Parathyroid adenoma (tissue), 2 donors: ENCODE data around the gene ZDHHC20.

ENCODE experiments used
- H2AFZ ChIP-seq: fragments of 300-600 bp; sonication (generic); one replicate; pipeline ENCODE4 v1.7.0; 2017; ENCODE audit warnings: antibody characterized with exemption, mild to moderate bottlenecking
- H3K27ac ChIP-seq: fragments of 300-600 bp; sonication (generic); one replicate; pipeline ENCODE4 v1.7.0; 2017
- H3K27me3 ChIP-seq: fragments of 300-600 bp; sonication (generic); one replicate; pipeline ENCODE4 v1.7.0; 2017; ENCODE audit warnings: low read length; ENCODE audit not compliant: control insufficient read depth, insufficient read depth
- H3K36me3 ChIP-seq: fragments of 300-600 bp; sonication (generic); one replicate; pipeline ENCODE4 v1.7.0; 2017; ENCODE audit warnings: low read length; ENCODE audit not compliant: control insufficient read depth, insufficient read depth
- H3K4me1 ChIP-seq: fragments of 300-600 bp; sonication (generic); one replicate; pipeline ENCODE4 v1.7.0; 2017; ENCODE audit warnings: control low read depth
- H3K4me2 ChIP-seq: fragments of 300-600 bp; sonication (generic); one replicate; pipeline ENCODE4 v1.7.0; 2017; ENCODE audit warnings: low read length
- H3K4me3 ChIP-seq: fragments of 300-600 bp; sonication (generic); one replicate; pipeline ENCODE4 v1.7.0; 2017; ENCODE audit warnings: low read depth, low read length
- H3K79me2 ChIP-seq: fragments of 300-600 bp; sonication (generic); one replicate; pipeline ENCODE4 v1.7.0; 2017; ENCODE audit warnings: control low read depth
- H3K9ac ChIP-seq: fragments of 300-600 bp; sonication (generic); one replicate; pipeline ENCODE4 v1.7.0; 2017; ENCODE audit warnings: mild to moderate bottlenecking
- H3K9me3 ChIP-seq: fragments of 300-600 bp; sonication (generic); one replicate; pipeline ENCODE4 v1.7.0; 2017; ENCODE audit warnings: low read length; ENCODE audit not compliant: control insufficient read depth
- TF ChIP-seq, protein P1 (sequence below): fragments of 300-600 bp; sonication (generic); IDR thresholded peaks from one replicate; pipeline ENCODE4 v1.7.0; 2017; ENCODE audit warnings: antibody characterized with exemption, mild to moderate bottlenecking
- donor health status: primary hyperparathyroidism.

The ZDHHC20 gene

DNA sequence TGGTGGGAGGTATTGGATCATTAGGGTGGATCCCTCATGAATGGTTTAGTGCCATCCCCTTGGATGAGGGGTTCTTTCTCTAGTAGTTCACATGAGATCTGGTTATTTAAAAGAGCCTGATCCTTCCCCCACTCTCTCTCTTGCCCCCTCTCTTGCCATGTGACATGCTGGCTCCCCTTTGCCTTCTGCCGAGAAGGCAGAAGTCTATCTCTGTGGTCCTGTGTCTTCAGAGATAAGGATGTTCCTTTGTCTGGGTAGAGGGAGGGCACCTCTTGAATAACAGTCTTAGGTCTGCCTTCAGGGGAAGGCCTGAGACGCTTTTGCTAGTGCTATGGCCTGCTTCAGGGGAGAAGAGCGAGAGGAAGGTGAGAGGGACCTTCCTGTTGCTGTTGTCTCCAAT, 2.0 kb upstream of the ZDHHC20 start:
- no peak overlapping the region for H2AFZ ChIP-seq
- H3K79me2 ChIP-seq: peaks cover 5% of the 10 kb centered on the region
- no peak overlapping the region for H3K27ac ChIP-seq
- TF ChIP-seq, protein P1, sequence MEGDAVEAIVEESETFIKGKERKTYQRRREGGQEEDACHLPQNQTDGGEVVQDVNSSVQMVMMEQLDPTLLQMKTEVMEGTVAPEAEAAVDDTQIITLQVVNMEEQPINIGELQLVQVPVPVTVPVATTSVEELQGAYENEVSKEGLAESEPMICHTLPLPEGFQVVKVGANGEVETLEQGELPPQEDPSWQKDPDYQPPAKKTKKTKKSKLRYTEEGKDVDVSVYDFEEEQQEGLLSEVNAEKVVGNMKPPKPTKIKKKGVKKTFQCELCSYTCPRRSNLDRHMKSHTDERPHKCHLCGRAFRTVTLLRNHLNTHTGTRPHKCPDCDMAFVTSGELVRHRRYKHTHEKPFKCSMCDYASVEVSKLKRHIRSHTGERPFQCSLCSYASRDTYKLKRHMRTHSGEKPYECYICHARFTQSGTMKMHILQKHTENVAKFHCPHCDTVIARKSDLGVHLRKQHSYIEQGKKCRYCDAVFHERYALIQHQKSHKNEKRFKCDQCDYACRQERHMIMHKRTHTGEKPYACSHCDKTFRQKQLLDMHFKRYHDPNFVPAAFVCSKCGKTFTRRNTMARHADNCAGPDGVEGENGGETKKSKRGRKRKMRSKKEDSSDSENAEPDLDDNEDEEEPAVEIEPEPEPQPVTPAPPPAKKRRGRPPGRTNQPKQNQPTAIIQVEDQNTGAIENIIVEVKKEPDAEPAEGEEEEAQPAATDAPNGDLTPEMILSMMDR: no peak
- no peaks in the 10 kb centered on the region for H3K4me1 ChIP-seq
- H3K36me3 ChIP-seq: no peaks in the 10 kb centered on the region
- H3K4me3 ChIP-seq: no peak overlapping the region
- H3K9ac ChIP-seq: no peak overlapping the region
- H3K27me3 ChIP-seq: no peaks in the 10 kb centered on the region
- H3K4me2 ChIP-seq: no peak overlapping the region
- H3K9me3 ChIP-seq: no peaks in the 10 kb centered on the region

DNA sequence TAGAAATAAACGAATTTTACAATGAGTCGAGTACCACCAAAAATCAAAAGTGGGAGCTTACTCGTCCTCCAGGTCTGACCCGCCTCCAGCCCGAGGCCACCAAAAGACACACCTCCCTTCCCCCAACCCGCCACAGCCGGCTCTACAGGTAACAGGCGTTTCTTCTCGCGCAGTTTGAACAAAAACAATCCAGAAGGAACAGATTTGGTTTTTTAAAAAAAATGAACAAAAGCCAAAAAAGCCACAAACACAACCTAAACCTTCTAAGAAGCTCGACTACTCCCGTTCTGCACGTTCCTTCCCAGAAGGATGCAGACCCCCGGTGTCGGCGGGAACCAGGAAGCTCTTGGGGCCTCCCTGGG, 671 bp downstream of the ZDHHC20 start:
- Histone ChIP-seq H3K4me2 (peak overlapping the region; percentile 76), H3K4me3 (peak overlapping the region; percentile 99)
- TF ChIP-seq, protein P1: no peak

DNA sequence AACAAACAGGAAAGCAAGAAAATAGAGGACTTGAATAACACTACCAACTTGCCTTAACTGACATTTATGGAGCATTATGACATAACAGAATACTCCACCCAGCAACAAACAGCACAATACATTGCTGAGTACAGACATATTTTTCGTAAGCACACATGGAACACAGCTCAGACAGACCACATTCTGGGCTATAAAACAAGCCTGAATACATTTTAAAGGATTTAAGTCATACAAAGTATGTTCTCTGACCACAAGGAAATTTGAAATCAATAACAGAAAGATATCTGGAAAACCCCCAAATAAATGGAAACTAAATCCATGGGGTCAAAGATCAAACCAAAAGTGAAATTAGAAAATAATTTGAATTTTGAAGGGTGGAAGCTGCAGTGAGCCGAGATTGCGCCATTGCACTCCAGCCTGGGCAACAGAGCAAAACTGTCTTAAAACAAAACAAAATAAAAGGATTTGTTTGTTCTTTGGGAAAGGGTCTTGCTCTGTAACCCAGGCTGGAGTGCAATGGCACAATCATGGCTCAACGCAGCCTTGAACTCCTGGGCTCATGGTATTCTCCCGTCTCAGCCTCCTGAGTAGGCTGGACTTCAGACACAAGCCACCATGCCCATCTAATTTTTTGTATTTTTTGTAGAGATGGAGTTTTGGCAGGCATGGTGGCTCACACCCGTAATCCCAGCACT, 5.6 kb downstream of the ZDHHC20 start:
- Histone ChIP-seq H3K79me2 (peaks cover 27% of the 10 kb centered on the region), H3K4me2 (no peak overlapping the region), H3K4me1 (no peaks in the 10 kb centered on the region), H3K36me3 (no peaks in the 10 kb centered on the region), H3K4me3 (no peak overlapping the region), H3K27ac (no peak overlapping the region), H3K9me3 (no peaks in the 10 kb centered on the region), H2AFZ (no peak overlapping the region), H3K27me3 (no peaks in the 10 kb centered on the region), H3K9ac (no peak overlapping the region)
- TF ChIP-seq, protein P1: no peak

More for the DNA sequence above, 671 bp downstream of the ZDHHC20 start:
- Histone ChIP-seq H3K79me2 (peaks cover 18% of the 10 kb centered on the region), H3K36me3 (no peaks in the 10 kb centered on the region), H3K9ac (peak overlapping the region; percentile 21), H3K27ac (peak overlapping the region; percentile 74), H2AFZ (peak overlapping the region; percentile 80), H3K27me3 (no peaks in the 10 kb centered on the region), H3K9me3 (no peaks in the 10 kb centered on the region), H3K4me1 (no peaks in the 10 kb centered on the region)

DNA sequence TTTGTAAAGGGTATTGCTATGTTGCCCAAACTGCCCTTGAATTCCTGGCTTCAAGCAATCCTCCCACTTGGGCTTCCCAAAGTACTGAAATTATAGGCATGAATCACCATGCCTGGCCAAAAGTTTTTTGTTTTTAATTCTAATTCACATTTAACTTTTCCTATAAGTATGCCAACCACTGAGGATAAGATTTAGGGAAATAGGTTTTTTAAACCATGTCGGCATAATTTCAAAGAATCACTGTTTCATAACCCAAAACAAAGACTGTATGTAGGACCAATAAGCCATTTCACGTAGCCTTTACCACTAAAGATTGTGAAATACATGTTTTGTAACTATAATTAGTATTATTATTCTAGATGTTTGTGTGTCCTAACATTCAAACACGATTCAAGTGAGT, 8.2 kb downstream of the ZDHHC20 start:
- Histone ChIP-seq H3K4me1 (no peaks in the 10 kb centered on the region), H3K9me3 (no peaks in the 10 kb centered on the region), H3K9ac (no peak overlapping the region), H3K27ac (no peak overlapping the region), H3K79me2 (peaks cover 22% of the 10 kb centered on the region), H3K4me3 (no peak overlapping the region), H3K36me3 (no peaks in the 10 kb centered on the region), H3K4me2 (no peak overlapping the region), H3K27me3 (no peaks in the 10 kb centered on the region), H2AFZ (no peak overlapping the region)
- TF ChIP-seq, protein P1: no peak

DNA sequence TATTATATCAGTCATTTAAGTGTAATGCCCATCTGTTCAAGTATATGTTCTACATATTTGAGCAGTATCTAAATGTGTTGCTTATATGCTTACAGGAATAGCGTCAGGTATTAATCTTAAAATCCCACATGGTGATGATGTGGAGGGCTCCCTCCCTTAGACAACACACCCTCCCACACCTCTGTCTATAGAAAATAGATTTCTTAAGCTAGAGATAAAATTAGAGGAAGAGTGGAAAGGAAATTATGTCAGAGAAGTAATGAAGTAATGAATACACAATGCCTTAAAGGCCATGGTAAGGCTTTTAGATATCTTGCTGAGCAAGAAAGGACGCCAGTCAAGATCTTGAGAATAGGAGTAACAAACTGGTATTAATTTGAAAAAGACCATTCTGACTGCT, 12.4 kb downstream of the ZDHHC20 start:
- H3K27ac ChIP-seq: no peak overlapping the region
- H3K9ac ChIP-seq: no peak overlapping the region
- no peaks in the 10 kb centered on the region for H3K27me3 ChIP-seq
- peaks cover 4% of the 10 kb centered on the region for H3K79me2 ChIP-seq
- no peak overlapping the region for H3K4me2 ChIP-seq
- TF ChIP-seq, protein P1: no peak
- H3K4me3 ChIP-seq: no peak overlapping the region
- no peak overlapping the region for H2AFZ ChIP-seq
- H3K9me3 ChIP-seq: no peaks in the 10 kb centered on the region
- no peaks in the 10 kb centered on the region for H3K36me3 ChIP-seq
- H3K4me1 ChIP-seq: no peaks in the 10 kb centered on the region
